ENCODE data around the gene ATCAY.
A peak's percentile ranks its signal among the peaks of the same experiment; 100 is the strongest.

Gene ATCAY

DNA sequence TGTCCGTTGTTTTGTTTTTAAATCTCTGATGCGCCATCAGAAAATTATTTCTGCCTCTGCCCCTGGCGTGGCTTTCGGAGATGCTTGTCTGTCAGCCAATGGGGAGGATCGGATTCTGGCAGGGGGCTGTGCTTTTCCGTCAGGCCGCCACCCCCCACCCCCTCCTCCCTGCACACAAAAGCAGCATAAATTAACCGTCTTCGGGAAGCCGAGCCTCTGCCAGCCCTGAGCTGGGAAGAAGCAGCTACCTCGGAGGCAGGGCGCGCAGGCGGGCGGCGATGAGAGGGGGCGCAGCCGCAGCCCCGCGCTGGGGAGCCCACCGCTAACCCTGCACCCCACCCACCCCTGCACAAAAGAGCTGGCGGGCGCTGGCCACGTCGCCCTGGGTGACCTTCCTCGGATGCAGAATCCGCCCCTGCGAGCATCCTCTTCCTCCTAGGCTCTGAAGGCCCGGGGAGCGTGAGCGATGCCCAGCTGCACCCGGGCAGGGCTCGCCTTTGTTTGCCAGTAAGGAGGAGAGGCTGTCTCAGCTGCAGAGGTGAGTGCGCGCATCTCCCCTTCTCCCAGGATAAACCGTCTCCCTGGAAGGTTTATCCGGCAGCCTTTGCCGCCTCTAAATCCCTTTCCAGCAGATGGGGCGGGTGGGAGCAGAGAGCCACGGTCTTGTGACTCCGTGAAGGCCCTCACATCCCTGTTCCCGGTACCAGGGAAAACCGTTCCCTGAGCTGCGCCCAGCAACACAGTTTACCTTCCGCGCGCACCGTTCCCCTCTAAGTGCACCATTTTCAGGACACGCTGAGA lies at the start of gene ATCAY:
Gene ATCAY, plus strand, starts transcription at position 215 of the 801 bp plus-strand sequence. CDS start 5,083 bp downstream, outside the sequence.
- no peak for DNase-seq

GRCh38 chr19:3831601-3832000 lies 48.9 kb upstream of the ATCAY start:
- DNase-seq, result no peak

DNA sequence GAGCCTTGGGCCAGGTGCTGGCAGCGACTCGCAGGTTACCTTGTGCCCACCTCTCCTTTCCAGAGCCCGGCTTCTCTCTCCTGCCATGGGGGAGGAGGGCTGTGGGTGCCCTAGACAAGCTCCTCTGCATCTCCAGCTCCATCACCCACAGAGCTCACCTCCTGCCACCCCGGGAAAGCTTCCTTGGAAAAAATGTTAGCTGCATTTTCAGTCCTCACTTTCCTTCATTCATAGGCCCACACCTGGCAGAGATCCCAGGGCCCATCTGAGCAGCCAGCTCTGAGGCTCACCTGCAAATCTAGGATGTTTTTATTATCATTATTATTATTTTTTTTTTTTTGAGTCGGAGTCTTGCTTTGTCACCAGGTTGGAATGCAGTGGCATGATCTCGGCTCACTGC lies 48.5 kb upstream of the ATCAY start:
- DNase-seq, result no peak

DNA sequence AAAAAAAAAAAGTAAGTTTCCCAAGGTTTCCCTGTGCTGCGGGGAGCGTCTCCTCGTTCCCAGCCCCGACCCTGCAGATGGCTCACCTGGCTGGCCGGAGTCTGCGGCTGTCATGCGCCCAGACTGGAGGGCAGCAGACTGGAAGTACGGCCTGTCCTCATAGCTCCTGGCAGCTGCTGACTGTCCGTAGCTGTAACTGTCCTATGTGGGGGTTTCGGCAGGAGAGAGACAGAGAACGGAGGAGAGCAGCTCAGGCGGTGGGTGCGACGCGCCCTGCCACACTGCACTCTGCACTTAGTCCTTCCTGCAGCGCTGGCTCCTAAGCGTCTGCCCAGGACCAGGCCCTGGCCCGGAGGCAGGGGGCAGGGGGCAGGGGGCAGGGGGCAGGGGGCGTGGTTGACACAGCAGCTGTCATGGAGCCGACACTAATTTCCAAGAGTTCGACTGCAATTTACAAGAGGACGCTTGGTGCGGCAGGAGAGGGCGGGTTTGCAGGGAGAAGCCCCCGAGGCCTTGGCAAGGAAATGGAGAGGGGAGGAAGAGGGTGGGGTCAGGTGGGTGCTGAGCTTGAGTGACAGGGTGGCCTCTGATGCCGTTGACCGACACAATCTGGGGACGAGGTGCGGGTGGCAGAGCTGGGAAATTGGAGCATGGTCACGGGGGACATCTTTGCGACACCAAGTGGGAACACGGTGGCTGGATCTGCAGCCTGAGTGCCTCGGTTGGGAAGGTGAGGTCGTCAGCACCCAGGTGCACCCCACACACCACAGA lies 46.7 kb upstream of the ATCAY start:
- DNase-seq, result no peak

DNA sequence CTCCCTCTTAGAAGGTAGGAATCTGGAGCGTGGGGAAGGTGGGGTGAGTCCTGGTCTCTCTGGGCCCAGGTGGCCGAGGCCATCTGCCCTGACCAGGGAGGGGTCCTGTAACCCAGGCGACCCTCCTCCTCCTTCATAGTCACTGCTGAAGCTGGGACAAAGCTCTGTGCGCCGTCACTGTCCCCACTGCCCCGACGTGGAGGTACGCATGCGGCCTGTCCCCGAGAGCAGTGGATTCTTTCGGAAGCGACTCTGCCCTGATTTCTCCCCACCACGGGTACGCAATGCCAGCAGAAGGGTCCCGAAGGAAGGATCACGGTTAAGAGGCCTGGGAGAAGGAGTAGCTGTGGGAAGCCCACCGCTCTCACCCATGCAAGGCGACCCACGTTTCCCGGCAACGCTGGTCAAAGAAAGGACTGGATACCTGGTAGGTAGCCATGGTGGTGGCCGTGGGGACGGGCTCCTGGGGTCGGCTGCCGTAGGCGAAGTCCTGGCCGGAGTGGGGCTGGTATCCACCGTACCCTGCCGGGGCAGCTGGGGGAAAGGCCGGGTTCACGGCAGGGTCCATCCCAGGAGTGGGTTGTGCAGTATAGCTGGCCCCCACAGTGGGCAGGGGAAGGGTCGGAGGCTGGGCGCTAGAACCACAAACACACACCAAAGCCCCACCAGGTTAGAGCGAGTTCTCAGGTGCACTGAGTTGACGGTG lies 46.0 kb upstream of the ATCAY start:
- no peak for DNase-seq

- no peak for DNase-seq
Measured at GRCh38 chr19:3835055-3835435, 45.4 kb upstream of the ATCAY start.

- no peak for DNase-seq
Measured at GRCh38 chr19:3836887-3837286, 43.6 kb upstream of the ATCAY start.

DNA sequence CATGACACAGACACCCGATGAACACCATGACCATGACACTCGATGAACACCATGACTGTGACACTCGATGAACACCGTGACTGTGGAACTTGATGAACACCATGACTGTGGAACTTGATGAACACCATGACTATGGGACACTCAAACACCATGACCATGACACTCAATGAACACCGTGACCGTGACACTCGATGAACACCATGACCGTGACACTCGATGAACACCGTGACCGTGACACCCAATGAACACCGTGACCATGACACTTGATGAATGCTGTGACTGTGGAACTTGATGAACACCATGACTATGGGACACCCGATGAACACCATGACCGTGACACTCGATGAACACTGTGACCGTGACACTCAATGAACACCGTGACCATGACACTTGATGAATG lies 43.2 kb upstream of the ATCAY start:
- no peak for DNase-seq

DNA sequence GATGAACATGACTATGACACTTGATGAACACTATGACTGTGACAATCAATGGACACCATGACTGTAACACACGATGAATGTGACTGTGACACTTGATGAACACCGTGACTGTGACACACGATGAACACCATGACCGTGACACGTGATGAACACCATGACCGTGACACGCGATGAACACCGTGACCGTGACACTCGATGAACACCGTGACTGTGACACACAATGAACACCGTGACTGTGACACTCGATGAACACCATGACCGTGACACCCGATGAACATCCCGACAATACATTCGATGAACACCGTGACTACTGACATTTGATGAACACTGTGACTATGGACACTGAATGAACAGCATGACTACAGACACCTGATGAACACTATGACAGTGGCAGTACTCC lies 42.6 kb upstream of the ATCAY start:
- no peak for DNase-seq

DNA sequence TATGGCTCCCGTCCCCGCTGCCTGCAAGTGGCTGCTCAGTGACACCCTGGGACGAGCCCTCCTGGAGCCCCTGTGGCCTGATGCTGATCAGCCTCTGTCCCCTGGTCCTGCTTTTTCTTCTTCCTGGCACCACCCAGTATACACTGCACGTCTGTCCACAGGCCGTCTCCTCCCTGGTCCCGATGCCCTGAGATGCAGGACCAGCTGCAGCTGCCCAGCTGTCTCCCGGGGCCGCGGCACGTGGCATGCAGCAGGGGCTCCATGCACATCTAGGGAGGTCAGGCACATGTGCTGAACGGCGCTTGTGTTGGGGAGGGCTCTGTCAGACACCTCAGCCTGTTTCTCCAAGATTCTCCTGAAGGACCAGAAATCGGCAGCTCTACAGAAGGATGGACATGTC lies 41.8 kb upstream of the ATCAY start:
- DNase-seq, result no peak

DNA sequence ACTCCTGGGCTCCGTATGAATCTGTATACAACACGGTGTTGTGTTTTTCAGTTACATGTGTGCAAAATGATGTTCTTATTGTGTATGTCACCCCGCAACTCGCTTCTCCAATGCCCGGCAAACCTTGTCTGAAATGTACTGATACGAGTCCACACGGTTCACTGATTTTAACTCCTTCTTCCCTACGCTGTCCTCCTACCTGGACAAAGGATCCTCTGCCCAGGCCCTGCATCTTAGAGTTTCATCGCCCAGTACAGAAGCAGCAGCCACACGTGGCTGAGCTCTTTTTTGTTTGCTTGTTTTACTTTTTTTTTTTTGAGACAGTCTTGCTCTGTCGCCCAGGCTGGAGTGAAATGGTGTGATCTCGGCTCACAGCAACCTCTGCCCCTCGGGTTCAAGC lies 40.5 kb upstream of the ATCAY start:
- no peak for DNase-seq

- no peak for DNase-seq
Measured at GRCh38 chr19:3840804-3841203, 39.7 kb upstream of the ATCAY start.

GRCh38 chr19:3842948-3843347 lies 37.5 kb upstream of the ATCAY start:
- no peak for DNase-seq

GRCh38 chr19:3844596-3844995 lies 35.9 kb upstream of the ATCAY start:
- no peak for DNase-seq

- peak; percentile 27 to 42 for DNase-seq
Measured at GRCh38 chr19:3849092-3849491, 31.4 kb upstream of the ATCAY start.

GRCh38 chr19:3849787-3850186 lies 30.7 kb upstream of the ATCAY start:
- no peak for DNase-seq

- no peak for DNase-seq
Measured at GRCh38 chr19:3850320-3850972, 30.0 kb upstream of the ATCAY start.

GRCh38 chr19:3851254-3852176 lies 29.0 kb upstream of the ATCAY start:
- DNase-seq, result no peak

DNA sequence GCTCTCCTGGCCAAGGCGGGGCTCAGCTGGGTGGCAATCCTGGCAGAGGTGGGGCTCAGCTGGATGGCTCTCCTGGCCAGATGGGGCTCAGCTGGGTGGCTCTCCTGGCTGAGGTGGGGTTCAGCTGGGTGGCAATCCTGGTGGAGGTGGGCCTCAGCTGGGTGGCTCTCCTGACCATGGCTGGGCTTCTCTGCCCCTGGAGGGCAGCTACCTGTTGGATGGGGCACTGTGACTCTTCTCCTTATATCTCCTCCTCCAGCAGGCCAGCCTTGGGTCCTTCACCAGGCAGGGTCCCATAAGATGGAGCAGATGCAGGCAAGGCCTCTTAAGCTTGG lies 28.3 kb upstream of the ATCAY start:
- DNase-seq, result no peak

DNA sequence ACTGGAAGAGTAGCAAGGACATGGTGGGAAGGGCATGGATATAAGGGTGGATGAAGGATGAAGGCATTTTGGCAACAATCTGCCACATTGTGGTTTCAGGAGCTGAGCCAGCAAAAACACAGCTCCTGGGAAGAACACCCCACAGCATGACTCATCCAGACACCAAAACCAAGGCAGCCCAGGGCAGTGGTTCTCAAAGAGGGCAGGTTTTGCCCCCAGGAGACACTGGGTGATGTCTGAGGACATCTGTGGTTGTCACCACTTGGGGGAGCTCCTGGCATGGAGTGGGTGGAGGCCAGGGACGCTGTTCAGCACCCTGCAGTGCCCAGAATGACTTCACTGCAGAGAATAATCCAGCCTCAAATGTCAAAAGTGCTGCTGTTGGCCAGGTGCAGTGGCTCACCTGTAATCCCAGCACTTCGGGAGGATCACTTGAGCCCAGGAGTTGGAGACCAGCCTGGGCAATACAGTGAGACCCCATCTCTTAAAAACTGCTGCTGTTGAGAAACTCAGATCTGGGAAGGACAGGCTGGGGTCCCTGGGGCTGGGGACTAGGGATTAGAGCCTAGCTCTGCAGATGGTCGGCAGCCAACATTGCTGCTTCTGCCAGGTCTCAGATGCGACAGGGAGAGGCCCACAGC lies 27.8 kb upstream of the ATCAY start:
- DNase-seq, result no peak

DNA sequence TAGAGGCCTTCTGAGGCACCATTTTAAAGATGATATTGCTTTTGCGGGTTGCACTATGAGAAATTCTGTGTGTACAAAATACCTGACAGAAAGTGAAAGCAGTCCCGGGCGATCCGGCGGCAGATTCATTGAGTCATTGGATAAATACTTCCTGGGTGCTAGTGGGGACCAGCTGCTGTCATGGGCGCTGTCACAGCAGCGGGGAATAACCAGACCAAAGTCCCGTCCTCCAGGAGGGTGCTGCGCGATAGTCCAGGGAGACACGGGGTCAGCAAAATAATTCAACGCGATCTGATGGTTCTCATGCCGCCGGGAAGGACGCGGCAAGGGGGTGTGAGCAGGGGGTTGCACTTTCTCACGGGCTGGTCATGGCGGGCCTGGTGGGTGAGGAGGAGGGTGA lies 25.2 kb upstream of the ATCAY start:
- no peak for DNase-seq
